HepG2 (cell line): ENCODE measurements around the gene RPS13. TPM values are rescaled to one million over a fixed set of nuclear protein-coding genes. Genes with fewer than 3 reads are reported as not detected.
A peak's percentile ranks its signal among the peaks of the same experiment; 100 is the strongest.

ENCODE experiments used
- ATM ChIP-seq: fragments of 450-650 bp; IDR thresholded peaks from 2 replicates; pipeline ENCODE4 v1.7.1; 2017; ENCODE audit warnings: mild to moderate bottlenecking, borderline replicate concordance
- HMG20B ChIP-seq: conservative IDR thresholded peaks from 2 replicates; pipeline ENCODE4 v1.6.1; 2016; ENCODE audit warnings: missing genetic modification reagents, missing compliant biosample characterization
- HNRNPLL ChIP-seq: fragments of 200-400 bp; formaldehyde crosslinking; IDR thresholded peaks from 2 replicates; pipeline ENCODE4 v1.6.1; 2017; ENCODE audit warnings: mild to moderate bottlenecking, low read depth, low read length; ENCODE audit not compliant: poor library complexity, severe bottlenecking
- MIER2 ChIP-seq: IDR thresholded peaks from 2 replicates; pipeline ENCODE4 v1.6.1; 2016; ENCODE audit warnings: missing biosample characterization, missing genetic modification reagents
- RBFOX2 ChIP-seq: fragments of 200-400 bp; formaldehyde crosslinking; IDR thresholded peaks from 2 replicates; pipeline ENCODE4 v1.6.1; 2017; ENCODE audit warnings: low read depth, mild to moderate bottlenecking, low read length
- RNF2 ChIP-seq: fragments of 450-650 bp; conservative IDR thresholded peaks from 2 replicates; pipeline ENCODE4 v1.6.1; 2016; ENCODE audit warnings: low read depth
- ZEB1 ChIP-seq: IDR thresholded peaks from 2 replicates; pipeline ENCODE4 v1.6.1; 2012; ENCODE audit warnings: mild to moderate bottlenecking, low read depth, inconsistent platforms; ENCODE audit not compliant: insufficient replicate concordance
- ZFYVE20 ChIP-seq: sonication (generic); formaldehyde crosslinking; IDR thresholded peaks from 2 replicates; pipeline ENCODE4 v1.8.0; 2023; ENCODE audit warnings: low read depth, mild to moderate bottlenecking, moderate library complexity, missing genetic modification reagents, borderline replicate concordance
- ZNF501 ChIP-seq: sonication (generic); formaldehyde crosslinking; IDR thresholded peaks from 2 replicates; pipeline ENCODE4 v1.5.1; 2020; ENCODE audit warnings: mild to moderate bottlenecking, moderate library complexity, missing genetic modification reagents
- ZNF709 ChIP-seq: sonication (generic); formaldehyde crosslinking; IDR thresholded peaks from 2 replicates; pipeline ENCODE4 v1.5.0; 2020; ENCODE audit warnings: mild to moderate bottlenecking, missing genetic modification reagents
- polyA plus RNA-seq, 8 experiments: library from polyadenylated mRNA; depleted of rRNA in 3 of 8; stranded (reverse) in 7 of 8; unstranded in 1 of 8; fragments of >200 nt; fragmentation: Illumina TruSeq in 4 of 8; extraction: Trizol in 4 of 8; gene quantifications; 2 replicates each; pipeline versions ENCODE4 v1.2.1 to v1.2.3, GENCODE V29; 2011 to 2016; ENCODE audit warnings: low read depth in 4 of 8, missing spikeins in 1 of 8, mixed read lengths in 1 of 8; ENCODE audit not compliant: insufficient read depth in 1 of 8
- total RNA-seq, 5 experiments: library from RNA; depleted of rRNA; stranded (reverse); fragments of >200 nt; fragmentation: Illumina TruSeq; extraction: Trizol; gene quantifications; 2 replicates each; pipeline ENCODE4 v1.2.3, GENCODE V29; 2016; ENCODE audit warnings: low read depth in 1 of 5
- TF ChIP-seq, protein P1 (sequence below): sonication (generic); formaldehyde crosslinking; IDR thresholded peaks from 2 replicates; pipeline ENCODE4 v1.4.0; 2020; ENCODE audit warnings: missing genetic modification reagents
- TF ChIP-seq, protein P2 (sequence below): sonication (generic); formaldehyde crosslinking; conservative IDR thresholded peaks from 2 replicates; pipeline ENCODE4 v1.8.0; 2022; ENCODE audit warnings: missing genetic modification reagents
- TF ChIP-seq, protein P3 (sequence below): sonication (generic); formaldehyde crosslinking; IDR thresholded peaks from 2 replicates; pipeline ENCODE4 v1.5.0; 2020; ENCODE audit warnings: missing genetic modification reagents, mild to moderate bottlenecking, borderline replicate concordance
- TF ChIP-seq, protein P4 (sequence below): sonication (generic); formaldehyde crosslinking; IDR thresholded peaks from 2 replicates; pipeline ENCODE4 v1.4.0; 2020; ENCODE audit warnings: missing genetic modification reagents; ENCODE audit errors: not compliant biosample characterization
- TF ChIP-seq, protein P5 (sequence below): sonication (generic); formaldehyde crosslinking; IDR thresholded peaks from 2 replicates; pipeline ENCODE4 v1.8.1; 2023; ENCODE audit warnings: mild to moderate bottlenecking, missing genetic modification reagents
- TF ChIP-seq, protein P6 (sequence below): sonication (generic); formaldehyde crosslinking; IDR thresholded peaks from 2 replicates; pipeline ENCODE4 v1.4.0; 2020; ENCODE audit warnings: missing genetic modification reagents

Gene RPS13
- total and polyA plus RNA-seq, 2 of the 13 experiments (the other 11 are each of a cell fraction or from before 2014, with no cell fraction given): 1,542 to 2,245 TPM

DNA sequence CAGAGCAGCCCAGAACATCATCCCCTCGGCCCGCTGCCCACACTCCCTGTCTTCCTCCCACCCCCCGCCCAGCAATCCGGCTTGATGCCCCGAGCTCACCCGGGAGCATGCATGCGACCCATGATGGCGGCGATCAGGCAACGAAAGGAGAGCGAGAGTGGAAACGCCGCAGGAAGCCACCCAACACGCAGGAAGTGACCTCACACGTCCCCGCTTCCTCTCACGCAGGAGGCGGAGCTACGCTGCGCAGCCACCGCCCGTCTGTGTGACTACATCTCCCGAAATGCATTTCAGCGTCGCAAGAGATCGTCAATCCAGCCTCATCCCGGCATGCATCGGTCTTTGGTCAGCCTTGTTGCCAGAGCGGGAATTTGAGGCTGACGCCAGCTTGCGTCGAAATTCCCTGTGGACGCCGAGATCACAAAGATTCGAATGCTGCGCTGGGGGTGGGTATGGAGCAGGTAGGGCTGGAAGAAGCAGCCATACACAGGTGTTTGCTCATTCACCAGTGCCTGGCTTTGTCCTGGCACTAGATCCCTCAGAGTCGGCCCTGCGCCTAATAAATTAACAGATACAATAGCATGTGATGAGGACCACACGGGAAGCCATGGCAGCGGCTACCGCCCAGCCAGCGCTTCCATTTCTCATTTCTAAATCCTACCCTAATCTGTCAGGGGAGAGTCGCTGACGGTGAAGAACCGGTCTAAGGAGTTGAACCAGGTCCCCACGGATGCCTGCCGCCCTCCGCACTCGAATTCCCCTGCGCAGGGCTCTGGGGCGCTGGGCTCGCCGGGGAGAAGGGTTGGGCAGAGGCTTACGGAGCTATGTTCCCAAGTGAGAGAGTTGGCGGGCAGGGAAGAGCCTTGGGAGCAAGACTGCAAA lies at the start of gene RPS13 (continued):
- TF ChIP-seq, protein P1, sequence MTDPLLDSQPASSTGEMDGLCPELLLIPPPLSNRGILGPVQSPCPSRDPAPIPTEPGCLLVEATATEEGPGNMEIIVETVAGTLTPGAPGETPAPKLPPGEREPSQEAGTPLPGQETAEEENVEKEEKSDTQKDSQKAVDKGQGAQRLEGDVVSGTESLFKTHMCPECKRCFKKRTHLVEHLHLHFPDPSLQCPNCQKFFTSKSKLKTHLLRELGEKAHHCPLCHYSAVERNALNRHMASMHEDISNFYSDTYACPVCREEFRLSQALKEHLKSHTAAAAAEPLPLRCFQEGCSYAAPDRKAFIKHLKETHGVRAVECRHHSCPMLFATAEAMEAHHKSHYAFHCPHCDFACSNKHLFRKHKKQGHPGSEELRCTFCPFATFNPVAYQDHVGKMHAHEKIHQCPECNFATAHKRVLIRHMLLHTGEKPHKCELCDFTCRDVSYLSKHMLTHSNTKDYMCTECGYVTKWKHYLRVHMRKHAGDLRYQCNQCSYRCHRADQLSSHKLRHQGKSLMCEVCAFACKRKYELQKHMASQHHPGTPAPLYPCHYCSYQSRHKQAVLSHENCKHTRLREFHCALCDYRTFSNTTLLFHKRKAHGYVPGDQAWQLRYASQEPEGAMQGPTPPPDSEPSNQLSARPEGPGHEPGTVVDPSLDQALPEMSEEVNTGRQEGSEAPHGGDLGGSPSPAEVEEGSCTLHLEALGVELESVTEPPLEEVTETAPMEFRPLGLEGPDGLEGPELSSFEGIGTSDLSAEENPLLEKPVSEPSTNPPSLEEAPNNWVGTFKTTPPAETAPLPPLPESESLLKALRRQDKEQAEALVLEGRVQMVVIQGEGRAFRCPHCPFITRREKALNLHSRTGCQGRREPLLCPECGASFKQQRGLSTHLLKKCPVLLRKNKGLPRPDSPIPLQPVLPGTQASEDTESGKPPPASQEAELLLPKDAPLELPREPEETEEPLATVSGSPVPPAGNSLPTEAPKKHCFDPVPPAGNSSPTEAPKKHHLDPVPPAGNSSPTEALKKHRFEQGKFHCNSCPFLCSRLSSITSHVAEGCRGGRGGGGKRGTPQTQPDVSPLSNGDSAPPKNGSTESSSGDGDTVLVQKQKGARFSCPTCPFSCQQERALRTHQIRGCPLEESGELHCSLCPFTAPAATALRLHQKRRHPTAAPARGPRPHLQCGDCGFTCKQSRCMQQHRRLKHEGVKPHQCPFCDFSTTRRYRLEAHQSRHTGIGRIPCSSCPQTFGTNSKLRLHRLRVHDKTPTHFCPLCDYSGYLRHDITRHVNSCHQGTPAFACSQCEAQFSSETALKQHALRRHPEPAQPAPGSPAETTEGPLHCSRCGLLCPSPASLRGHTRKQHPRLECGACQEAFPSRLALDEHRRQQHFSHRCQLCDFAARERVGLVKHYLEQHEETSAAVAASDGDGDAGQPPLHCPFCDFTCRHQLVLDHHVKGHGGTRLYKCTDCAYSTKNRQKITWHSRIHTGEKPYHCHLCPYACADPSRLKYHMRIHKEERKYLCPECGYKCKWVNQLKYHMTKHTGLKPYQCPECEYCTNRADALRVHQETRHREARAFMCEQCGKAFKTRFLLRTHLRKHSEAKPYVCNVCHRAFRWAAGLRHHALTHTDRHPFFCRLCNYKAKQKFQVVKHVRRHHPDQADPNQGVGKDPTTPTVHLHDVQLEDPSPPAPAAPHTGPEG: peak; percentile 78; the same call in 1 of the 2 replicates
- TF ChIP-seq HNRNPLL: peak; percentile 92
- TF ChIP-seq, protein P2, sequence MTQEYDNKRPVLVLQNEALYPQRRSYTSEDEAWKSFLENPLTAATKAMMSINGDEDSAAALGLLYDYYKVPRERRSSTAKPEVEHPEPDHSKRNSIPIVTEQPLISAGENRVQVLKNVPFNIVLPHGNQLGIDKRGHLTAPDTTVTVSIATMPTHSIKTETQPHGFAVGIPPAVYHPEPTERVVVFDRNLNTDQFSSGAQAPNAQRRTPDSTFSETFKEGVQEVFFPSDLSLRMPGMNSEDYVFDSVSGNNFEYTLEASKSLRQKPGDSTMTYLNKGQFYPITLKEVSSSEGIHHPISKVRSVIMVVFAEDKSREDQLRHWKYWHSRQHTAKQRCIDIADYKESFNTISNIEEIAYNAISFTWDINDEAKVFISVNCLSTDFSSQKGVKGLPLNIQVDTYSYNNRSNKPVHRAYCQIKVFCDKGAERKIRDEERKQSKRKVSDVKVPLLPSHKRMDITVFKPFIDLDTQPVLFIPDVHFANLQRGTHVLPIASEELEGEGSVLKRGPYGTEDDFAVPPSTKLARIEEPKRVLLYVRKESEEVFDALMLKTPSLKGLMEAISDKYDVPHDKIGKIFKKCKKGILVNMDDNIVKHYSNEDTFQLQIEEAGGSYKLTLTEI (CRISPR knock-in tag): no peak
- peak; percentile 93 for TF ChIP-seq RNF2
- TF ChIP-seq, protein P3, sequence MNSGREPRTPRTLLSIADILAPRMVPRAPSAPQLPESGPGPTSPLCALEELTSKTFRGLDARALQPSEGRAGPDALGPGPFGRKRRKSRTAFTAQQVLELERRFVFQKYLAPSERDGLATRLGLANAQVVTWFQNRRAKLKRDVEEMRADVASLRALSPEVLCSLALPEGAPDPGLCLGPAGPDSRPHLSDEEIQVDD (CRISPR knock-in tag): 0 out of 2 replicates have a peak, but pooled peaks have one; percentile 23
- no peak for TF ChIP-seq ZNF709 (CRISPR knock-in tag)
- TF ChIP-seq, protein P4, sequence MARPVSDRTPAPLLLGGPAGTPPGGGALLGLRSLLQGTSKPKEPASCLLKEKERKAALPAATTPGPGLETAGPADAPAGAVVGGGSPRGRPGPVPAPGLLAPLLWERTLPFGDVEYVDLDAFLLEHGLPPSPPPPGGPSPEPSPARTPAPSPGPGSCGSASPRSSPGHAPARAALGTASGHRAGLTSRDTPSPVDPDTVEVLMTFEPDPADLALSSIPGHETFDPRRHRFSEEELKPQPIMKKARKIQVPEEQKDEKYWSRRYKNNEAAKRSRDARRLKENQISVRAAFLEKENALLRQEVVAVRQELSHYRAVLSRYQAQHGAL: peak; percentile 70
- TF ChIP-seq RBFOX2: peak; percentile 96
- TF ChIP-seq ZEB1: no peak
- no peak for TF ChIP-seq ZFYVE20 (CRISPR knock-in tag)
- TF ChIP-seq, protein P5, sequence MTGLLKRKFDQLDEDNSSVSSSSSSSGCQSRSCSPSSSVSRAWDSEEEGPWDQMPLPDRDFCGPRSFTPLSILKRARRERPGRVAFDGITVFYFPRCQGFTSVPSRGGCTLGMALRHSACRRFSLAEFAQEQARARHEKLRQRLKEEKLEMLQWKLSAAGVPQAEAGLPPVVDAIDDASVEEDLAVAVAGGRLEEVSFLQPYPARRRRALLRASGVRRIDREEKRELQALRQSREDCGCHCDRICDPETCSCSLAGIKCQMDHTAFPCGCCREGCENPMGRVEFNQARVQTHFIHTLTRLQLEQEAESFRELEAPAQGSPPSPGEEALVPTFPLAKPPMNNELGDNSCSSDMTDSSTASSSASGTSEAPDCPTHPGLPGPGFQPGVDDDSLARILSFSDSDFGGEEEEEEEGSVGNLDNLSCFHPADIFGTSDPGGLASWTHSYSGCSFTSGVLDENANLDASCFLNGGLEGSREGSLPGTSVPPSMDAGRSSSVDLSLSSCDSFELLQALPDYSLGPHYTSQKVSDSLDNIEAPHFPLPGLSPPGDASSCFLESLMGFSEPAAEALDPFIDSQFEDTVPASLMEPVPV (CRISPR knock-in tag): peak; percentile 93
- TF ChIP-seq, protein P6, sequence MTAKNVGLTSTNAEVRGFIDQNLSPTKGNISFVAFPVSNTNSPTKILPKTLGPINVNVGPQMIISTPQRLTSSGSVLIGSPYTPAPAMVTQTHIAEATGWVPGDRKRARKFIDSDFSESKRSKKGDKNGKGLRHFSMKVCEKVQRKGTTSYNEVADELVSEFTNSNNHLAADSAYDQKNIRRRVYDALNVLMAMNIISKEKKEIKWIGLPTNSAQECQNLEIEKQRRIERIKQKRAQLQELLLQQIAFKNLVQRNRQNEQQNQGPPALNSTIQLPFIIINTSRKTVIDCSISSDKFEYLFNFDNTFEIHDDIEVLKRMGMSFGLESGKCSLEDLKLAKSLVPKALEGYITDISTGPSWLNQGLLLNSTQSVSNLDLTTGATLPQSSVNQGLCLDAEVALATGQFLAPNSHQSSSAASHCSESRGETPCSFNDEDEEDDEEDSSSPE (CRISPR knock-in tag): peak; percentile 100
- peak; percentile 77 for TF ChIP-seq MIER2 (CRISPR knock-in tag)
- peak; percentile 96 for TF ChIP-seq ZNF501 (CRISPR knock-in tag)
- TF ChIP-seq ATM: no peak
- no peak for TF ChIP-seq HMG20B (CRISPR knock-in tag)
